Measurements from ENCODE around the gene LPIN3. TPM values are rescaled to one million over a fixed set of nuclear protein-coding genes. Genes with fewer than 3 reads are reported as not detected.

The LPIN3 gene
- total RNA-seq, 1 donor from 2014 or later = 0.60 TPM

GRCh38 chr20:41387444-41387851 lies 46.8 kb downstream of the LPIN3 start:
- ATAC-seq (ENCODE audit: low read depth) (no peak), DNase-seq (no peak)
- intact Hi-C loops (cut with micrococcal nuclease) = no loop called here
- H3K4me3 Mint-ChIP-seq = no peak overlapping the region
- H3K36me3 Mint-ChIP-seq (ENCODE audit: low read depth) = no peaks in the 10 kb centered on the region
- no peaks in the 10 kb centered on the region for H3K9me3 Mint-ChIP-seq
- H3K4me1 Mint-ChIP-seq = no peaks in the 10 kb centered on the region
- POLR2A ChIA-PET = no interaction called here
- H3K27me3 Mint-ChIP-seq = peaks cover 12% of the 10 kb centered on the region
- CTCF ChIA-PET = no interaction called here
- no peak for TF ChIP-seq CTCF (IDR thresholded peaks at IDR 0.05)
- H3K27ac Mint-ChIP-seq = no peak overlapping the region

DNA sequence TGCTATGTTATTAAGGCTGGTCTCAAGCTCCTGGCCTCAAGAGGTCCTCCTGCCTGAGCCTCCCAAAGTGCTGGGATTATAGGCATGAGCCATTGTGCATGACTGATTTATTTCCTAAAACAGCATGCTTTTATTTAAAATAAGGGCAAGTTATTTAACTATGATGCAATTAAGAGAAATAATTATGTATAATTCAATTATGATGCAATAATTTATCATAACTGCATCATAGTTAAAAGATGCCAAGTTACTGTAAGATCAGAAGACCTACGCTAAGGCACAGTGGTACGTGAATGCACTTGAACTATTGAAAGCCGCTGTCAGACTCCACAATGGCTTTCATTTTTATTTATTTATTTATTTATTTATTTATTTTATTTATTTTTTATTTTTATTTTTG lies 50.3 kb downstream of the LPIN3 start:
- no peak for DNase-seq
- H3K27me3 Mint-ChIP-seq = peaks cover 2% of the 10 kb centered on the region
- H3K36me3 Mint-ChIP-seq (ENCODE audit: low read depth) = no peaks in the 10 kb centered on the region
- CTCF ChIA-PET = no interaction called here
- no peaks in the 10 kb centered on the region for H3K4me1 Mint-ChIP-seq
- no peak for TF ChIP-seq CTCF (IDR thresholded peaks at IDR 0.05)
- intact Hi-C loops (cut with micrococcal nuclease) = no loop called here
- no peaks in the 10 kb centered on the region for H3K9me3 Mint-ChIP-seq
- POLR2A ChIA-PET = no interaction called here
- no peak overlapping the region for H3K27ac Mint-ChIP-seq
- ATAC-seq (ENCODE audit: low read depth) = no peak
- H3K4me3 Mint-ChIP-seq = no peak overlapping the region

DNA sequence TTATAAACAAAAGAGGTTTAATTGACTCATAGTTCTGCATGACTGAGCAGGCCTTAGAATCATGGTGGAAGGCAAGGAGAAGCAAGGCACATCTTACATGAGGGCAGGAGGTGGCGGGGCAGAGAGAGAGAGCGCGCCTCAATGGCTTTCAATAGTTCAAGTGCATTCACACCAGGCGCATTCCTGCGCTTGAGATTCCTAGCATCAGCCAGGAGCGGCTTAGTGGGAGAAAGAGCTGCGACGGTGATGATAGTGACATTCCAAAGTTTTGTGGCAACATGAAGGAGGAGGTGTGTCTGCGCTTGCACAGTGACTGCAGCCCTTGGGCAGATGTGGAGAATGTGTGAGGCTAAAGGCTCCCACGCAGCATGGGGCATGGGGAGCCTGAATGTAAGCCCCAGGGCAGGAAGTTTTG lies 51.0 kb downstream of the LPIN3 start:
- no peaks in the 10 kb centered on the region for H3K4me1 Mint-ChIP-seq
- no peak overlapping the region for H3K27ac Mint-ChIP-seq
- DNase-seq (no peak), ATAC-seq (ENCODE audit: low read depth) (no peak)
- CTCF ChIA-PET = no interaction called here
- H3K9me3 Mint-ChIP-seq = no peaks in the 10 kb centered on the region
- intact Hi-C loops (cut with micrococcal nuclease) = no loop called here
- no peaks in the 10 kb centered on the region for H3K36me3 Mint-ChIP-seq (ENCODE audit: low read depth)
- H3K27me3 Mint-ChIP-seq = peaks cover 2% of the 10 kb centered on the region
- TF ChIP-seq CTCF (IDR thresholded peaks at IDR 0.05) = no peak
- H3K4me3 Mint-ChIP-seq = no peak overlapping the region
- POLR2A ChIA-PET = no interaction called here

GRCh38 chr20:41392295-41392694 lies 51.7 kb downstream of the LPIN3 start:
- ChIA-PET POLR2A (no interaction called here), CTCF (no interaction called here)
- no peak for TF ChIP-seq CTCF (IDR thresholded peaks at IDR 0.05)
- no peaks in the 10 kb centered on the region for H3K4me1 Mint-ChIP-seq
- intact Hi-C loops (cut with micrococcal nuclease) = no loop called here
- H3K27ac Mint-ChIP-seq = no peak overlapping the region
- no peak for DNase-seq
- no peak overlapping the region for H3K4me3 Mint-ChIP-seq
- no peaks in the 10 kb centered on the region for H3K36me3 Mint-ChIP-seq (ENCODE audit: low read depth)
- no peak for ATAC-seq (ENCODE audit: low read depth)
- peaks cover 2% of the 10 kb centered on the region for H3K27me3 Mint-ChIP-seq
- H3K9me3 Mint-ChIP-seq = no peaks in the 10 kb centered on the region

- intact Hi-C loops (cut with micrococcal nuclease) = no loop called here
- no peak overlapping the region for H3K4me3 Mint-ChIP-seq
- H3K27me3 Mint-ChIP-seq = peaks cover 2% of the 10 kb centered on the region
- POLR2A ChIA-PET = no interaction called here
- no peaks in the 10 kb centered on the region for H3K9me3 Mint-ChIP-seq
- H3K36me3 Mint-ChIP-seq (ENCODE audit: low read depth) = no peaks in the 10 kb centered on the region
- TF ChIP-seq CTCF (IDR thresholded peaks at IDR 0.05) = no peak
- no peak overlapping the region for H3K27ac Mint-ChIP-seq
- H3K4me1 Mint-ChIP-seq = no peaks in the 10 kb centered on the region
- DNase-seq (no peak), ATAC-seq (ENCODE audit: low read depth) (no peak)
- CTCF ChIA-PET = no interaction called here
Observed at GRCh38 chr20:41392871-41393704, 52.5 kb downstream of the LPIN3 start.

Measured in activated B cell treated with CpG ODN at 0.5 μM for 24 hours (primary cell).